Hypothalamus (tissue), 51 donors: ENCODE measurements around the gene ZNG1A.
"Not testable (repeated sequence)": the region's sequence is repeated elsewhere in the genome, so short reads cannot be mapped to it uniquely, and the experiment has no call there.

Experiments used
- DNase-seq, 51 donors: peaks; one replicate each; lab custom pipeline; 2025; lab: John Stamatoyannopoulos, UW

The ZNG1A gene

DNA sequence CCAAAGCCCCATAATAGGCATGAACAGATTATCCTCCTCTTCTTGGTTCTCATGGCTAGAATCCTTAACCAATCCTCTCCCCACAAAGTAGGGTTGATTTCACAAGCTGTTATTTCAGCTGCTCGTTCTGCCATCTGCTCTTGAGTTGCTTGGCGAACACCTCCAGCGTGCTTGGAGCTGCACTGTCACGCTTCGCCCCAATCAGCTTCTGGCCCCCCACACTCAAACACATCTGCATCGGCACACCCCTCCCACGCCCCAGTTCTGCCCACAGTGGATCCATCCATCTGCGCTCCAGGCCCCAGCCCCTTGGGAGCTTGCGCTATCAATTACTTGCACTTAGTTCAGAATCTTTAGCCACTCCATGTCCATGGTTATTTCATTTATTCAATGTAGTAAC lies 78.4 kb downstream of the ZNG1A start:
- DNase-seq, result not testable (repeated sequence)

DNA sequence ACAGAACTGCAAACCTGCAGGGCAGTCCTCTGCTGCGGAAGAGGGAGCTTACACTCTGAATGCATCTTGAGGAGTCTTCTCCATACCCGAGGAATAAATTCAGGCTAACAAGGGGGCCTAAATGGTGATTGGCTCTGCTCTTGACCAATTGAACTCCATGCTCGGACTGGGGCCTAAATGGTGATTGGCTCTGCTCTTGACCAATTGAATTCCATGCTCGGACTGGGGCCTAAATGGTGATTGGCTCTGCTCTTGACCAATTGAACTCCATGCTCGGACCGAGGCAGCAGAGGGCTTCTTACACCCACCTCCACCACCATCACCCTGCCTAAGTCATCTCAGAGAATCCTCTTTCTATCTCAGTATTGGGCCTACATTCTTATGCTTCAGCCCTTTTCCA lies 79.0 kb downstream of the ZNG1A start:
- DNase-seq, result not testable (repeated sequence)

DNA sequence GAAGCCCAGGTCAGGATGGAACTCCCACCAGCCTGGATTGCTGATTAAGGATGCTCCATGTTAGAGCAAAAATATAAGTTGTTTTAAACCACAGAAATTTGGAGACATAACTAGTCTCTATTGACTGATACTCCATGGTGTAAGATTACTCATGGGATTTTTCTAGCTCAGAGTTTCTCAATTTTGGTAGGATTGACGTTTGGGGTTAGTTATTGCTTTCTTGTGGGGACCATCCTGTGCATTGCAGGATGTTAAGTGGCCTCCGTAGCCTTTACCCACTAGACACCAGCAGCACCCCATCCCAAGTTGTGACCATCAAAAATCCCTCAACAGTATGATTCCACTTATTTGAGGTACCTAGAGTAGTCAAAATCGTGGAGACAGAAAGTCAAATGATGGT lies 80.1 kb downstream of the ZNG1A start:
- DNase-seq, result not testable (repeated sequence)

DNA sequence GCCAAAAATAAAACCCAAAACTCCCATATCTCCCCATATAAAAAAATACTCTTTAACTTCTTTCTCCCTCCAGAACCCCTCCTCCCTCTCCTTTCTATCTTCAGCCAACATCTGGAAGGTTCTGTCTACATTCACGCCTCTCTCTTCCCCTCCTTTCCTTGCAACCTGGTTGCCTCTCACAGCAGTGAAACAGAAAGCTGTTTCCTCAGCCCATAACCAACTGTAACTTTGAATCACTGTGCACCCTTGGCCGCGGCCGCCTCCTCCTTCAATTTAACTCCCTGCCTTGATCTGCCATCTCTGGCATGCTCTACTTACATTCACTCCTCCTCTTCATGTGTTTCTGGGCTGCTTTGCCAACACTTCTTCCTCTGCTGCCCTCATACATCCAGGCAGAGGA lies 83.9 kb downstream of the ZNG1A start:
- DNase-seq, result not testable (repeated sequence)

DNA sequence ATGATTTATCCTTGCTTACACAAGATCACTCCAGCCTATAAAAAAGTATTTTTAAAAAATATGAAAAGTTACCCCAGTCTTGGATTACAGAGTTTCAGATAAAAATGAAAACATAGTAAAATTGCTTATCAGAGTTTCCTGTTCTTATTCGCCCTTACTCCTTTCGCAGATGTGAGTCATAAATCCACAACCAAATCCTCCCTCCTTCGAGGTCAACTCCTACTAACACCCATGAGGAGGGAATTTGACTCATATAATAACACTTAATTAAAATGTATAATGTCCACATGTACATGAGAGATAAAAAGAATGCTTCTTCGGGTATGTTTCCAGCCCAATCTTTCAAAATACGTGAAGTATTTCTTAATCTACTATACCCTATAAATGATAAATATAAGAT lies 84.5 kb downstream of the ZNG1A start:
- DNase-seq, result not testable (repeated sequence)

DNA sequence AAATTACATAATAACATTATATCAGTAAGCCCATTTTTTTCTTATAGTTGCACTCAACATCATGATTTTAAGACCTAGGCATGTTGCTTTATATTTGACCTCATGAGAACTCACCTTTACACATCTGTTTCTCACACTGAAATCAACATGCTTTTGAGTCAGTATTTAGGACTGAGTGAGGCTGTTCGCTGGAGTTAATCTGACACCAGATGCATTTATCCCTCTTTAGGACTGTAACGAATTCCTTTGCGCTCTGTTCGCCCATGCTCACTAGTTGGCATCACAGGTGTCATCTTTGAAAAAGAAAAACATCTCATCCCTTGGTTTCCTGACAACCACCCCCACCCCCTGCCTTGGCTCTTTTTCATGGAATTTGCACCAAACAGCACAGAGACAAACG lies 84.9 kb downstream of the ZNG1A start:
- not testable (repeated sequence) for DNase-seq

DNA sequence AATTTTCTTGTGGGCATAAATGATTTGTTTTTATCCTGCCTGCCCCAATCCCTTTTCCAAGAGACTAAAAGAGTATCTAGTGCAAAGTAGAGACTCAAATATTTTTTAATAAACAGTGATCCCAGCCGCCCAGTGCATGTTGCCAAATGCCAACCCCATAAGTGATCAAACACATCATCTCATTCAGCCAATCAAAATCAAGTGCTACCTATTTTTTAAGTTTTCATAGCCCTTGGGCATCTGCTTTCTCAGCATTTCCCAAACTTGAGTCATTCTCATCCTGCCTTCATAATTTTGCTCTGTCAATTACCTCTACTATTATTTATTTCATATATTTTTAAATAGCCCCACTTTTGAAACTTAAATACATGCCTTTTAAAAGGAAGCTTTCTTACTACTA lies 88.0 kb downstream of the ZNG1A start:
- not testable (repeated sequence) for DNase-seq

DNA sequence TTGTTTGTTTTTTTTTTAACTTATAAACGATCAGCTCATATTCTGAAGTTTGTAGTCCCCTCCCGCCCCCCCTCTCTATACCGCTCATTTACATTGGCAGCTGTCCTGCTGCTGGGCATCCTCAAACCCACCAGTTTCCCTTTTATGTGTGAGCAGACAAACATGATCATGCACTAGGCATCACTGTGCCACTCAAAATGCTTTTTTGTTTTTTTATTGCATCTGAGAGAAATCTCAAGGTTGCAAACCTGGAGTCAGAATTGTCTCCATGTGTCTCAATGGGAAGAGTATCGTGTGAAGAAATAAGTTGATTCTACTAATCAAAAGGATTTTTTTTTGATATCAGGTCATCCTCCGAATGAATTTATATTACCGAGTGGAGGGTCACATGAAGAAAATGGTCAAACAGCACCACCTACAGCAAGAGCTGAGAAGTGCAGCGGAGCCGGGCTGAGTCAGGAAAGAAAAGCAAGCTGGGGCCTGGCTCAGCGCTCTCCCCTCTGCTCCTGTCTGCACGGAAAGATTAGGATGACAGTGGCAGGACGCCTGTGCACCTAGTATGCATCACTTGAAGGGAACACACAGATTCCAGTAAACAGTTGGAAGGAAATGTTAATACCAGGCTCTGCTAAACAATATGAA lies 90.3 kb downstream of the ZNG1A start:
- not testable (repeated sequence) for DNase-seq

DNA sequence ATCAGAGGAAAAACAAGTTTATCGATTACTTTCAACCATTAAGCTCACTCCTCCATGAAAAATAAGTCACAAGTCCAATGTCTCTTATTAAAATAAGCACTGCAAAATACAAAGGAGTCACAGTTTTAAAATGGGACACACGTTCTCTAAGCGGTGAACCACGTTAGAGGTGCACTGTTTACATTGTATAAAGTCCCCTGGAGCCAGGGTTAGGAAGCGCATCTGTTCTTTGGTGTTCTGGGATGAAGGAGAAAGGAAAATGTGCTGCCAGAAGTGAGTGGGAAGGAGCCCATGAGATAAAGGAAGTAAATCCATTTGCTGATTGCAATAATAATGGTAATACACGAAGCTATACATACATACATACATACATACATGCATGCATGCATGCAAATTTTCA lies 91.0 kb downstream of the ZNG1A start:
- DNase-seq, result not testable (repeated sequence)

DNA sequence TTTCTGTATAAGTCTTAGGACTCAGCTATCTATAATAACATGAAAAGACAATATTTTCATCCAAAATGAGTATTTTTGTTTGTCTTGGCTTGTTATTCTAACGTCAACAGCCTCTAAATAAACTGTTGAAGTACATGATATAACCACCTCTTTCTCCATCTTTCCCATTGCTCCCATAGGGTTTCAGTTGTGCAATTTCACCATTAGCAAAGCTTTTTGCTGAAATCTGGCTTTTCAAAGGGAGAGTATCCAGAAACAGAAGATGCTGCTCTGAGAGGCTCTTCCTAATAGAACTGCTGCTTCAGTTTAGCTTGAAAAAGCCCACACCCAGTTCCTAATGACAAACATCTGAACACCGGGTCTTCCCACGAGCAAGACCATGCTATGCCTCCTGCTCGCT lies 91.8 kb downstream of the ZNG1A start:
- not testable (repeated sequence) for DNase-seq

DNA sequence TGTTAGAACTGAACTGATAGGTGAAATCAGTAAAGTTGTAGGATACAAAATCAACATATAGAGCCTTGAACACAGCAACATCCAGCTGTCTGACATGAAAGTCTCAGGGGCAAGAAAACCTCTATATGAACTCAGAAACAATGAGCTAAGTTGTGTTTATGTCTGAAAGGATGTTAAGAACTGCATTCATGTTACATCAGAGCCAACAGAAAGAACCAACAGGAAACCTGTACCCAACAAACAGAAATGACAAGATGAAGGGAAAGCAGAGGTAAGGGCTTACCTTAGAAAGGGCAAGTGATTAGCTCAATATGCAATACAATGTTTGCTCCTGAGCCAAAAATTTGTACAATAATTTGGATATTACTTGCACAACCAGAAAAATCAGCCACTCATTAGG lies 92.2 kb downstream of the ZNG1A start:
- DNase-seq, result not testable (repeated sequence)

DNA sequence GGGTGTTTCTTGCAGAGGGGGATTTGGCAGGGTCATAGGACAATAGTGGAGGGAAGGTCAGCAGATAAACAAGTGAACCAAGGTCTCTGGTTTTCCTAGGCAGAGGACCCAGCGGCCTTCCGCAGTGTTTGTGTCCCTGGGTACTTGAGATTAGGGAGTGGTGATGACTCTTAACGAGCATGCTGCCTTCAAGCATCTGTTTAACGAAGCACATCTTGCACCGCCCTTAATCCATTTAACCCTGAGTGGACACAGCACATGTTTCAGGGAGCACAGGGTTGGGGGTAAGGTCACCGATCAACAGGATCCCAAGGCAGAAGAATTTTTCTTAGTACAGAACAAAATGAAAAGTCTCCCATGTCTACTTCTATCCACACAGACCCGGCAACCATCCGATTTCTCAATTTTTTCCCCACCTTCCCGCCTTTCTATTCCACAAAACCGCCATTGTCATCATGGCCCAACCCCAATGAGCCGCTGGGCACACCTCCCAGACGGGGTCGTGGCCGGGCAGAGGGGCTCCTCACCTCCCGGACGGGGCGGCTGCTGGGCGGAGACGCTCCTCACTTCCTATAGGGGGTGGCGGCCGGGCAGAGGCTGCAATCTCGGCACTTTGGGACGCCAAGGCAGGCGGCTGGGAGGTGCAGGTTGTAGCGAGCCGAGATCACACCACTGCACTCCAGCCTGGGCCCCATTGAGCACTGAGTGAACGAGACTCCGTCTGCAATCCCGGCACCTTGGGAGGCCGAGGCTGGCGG lies 95.7 kb downstream of the ZNG1A start:
- not testable (repeated sequence) for DNase-seq

DNA sequence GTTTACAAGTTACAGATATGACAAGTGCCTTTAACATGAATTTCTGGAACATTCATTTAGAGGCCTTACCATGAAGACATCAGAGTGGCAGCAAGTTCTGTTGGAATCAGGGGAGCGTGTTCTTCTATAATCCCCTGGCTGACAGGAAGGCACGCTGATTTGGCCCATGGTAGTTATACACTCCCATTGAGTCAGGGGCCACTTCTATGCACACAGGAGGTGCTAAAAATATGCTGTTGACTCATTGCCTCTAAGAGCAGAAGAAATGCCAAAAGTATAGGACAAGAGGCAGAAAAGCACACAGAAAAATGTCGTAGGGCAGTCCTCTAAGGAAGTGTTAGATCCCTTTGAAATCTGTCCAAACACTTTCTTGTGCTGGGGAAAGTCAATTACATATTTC lies 100.5 kb downstream of the ZNG1A start:
- DNase-seq, result not testable (repeated sequence)

DNA sequence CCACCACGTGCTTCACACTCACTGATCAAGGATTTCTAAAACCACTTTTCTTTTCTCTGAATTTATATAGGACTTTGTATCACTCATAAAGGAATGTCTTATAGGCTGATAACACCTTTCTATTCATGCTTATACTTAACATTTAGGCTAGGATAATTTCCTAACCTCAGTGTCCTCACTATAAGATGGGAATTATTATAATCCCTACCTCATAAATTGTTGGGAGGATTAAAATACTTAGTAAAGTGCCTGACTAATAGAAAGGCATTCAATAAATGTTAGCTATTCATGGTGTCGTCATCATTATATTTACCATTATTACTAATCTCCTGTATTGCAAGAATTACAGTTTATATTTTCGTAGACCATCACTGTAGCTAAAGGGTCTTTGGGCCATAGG lies 102.5 kb downstream of the ZNG1A start:
- DNase-seq, result not testable (repeated sequence)

DNA sequence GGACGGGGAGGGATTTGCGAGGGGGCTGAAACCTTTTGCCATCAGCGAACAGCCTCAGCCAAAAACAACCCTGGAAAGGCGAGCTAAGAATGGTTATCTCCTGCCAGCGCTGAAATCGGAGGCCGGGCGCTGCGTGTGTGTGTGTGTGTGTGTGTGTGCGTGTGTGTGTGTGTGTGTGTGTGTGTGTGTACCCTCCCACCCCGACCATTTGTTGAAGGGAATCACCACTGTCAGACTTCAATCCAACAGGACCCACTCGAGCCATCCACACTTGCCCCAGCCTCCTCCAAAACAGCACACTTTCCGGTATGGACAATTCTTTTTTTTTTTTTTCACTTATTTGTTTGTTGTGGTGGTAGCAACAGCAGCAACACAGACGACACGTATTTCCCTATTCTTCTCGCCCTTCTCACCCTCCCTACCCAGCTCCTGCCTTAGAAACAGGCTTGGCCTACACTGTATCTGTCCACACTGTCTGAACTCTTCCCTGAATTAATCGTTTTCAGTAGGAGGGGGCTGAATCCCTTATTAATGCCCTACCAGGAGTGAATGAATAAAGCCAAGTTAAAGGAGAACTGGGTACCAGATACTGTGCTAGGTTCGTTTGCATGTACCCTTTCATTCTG lies 104.8 kb downstream of the ZNG1A start:
- DNase-seq, result not testable (repeated sequence)

DNA sequence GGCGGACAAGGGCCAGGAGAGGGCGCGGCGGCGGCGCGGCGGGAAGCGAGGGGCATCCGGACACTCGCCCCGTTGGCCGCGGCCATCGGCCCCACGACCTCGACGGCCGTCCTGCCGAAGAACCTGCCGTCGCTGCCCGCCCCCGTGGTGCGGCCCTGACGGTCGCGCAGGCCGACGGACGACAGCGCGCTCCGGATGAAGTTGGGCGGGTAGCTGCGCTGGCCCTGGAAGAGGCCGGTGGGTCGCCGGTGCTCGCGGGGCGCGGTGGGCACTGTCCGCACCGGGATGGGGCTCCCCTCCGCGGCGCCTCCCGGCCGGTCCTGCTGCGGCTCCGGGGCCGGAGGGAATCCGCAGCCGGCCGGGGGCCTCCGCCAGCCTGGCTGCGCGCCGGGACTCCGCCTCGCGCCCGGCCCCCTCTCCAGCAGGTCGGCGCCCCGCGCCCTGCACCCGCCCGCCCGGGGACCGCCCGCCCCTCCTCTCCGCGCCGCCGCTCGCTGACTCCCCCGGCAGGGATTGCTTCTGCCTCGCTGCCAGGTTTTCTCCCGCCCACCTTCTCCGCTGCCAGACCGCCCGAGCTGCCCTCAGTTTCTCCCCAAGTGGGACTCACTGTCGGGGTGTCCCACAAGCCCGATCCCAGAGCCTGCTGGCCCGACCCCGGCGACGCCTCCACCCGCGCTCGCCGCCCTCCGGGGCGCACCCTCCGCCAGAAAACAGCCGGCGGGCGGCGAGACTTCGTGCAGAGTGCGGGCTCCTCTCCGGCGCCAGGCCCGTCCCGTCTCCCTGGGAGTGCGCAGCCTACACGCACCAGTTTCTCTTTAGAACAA lies 105.6 kb downstream of the ZNG1A start:
- DNase-seq, result peak in 1 of 51 donors; percentile 12
